Activated B cell treated with CpG ODN at 0.5 μM for 24 hours (primary cell): ENCODE data around the gene LAMC1. TPM values are rescaled to one million over a fixed set of nuclear protein-coding genes. Genes with fewer than 3 reads are reported as not detected.
A peak's percentile ranks its signal among the peaks of the same experiment; 100 is the strongest.

Experiments
- ATAC-seq: fragments of 200-7000 bp; cut with Tn5 transposase; one replicate; pipeline ENCODE4 v1.10.0; 2021; ENCODE audit warnings: low read depth, mild to moderate bottlenecking, moderate library complexity
- CTCF ChIA-PET: fragments of 350-600 bp; sonication (Branson Sonifier 250); formaldehyde crosslinking; loops from one replicate; lab custom pipeline; 2021; ENCODE audit warnings: antibody characterized with exemption; lab: Charles Lee
- POLR2A ChIA-PET: fragments of 350-600 bp; sonication (Branson Sonifier 250); formaldehyde crosslinking; loops from one replicate; lab custom pipeline; 2021; ENCODE audit warnings: antibody characterized with exemption; lab: Charles Lee
- DNase-seq: peaks from one replicate; pipeline ENCODE4 v3.0.0; 2022
- H3K27ac Mint-ChIP-seq: one replicate; pipeline ENCODE4 v1.8.0; 2020; ENCODE audit warnings: mixed read lengths
- H3K27me3 Mint-ChIP-seq: one replicate; pipeline ENCODE4 v1.8.0; 2021; ENCODE audit warnings: mixed read lengths
- H3K36me3 Mint-ChIP-seq: one replicate; pipeline ENCODE4 v1.8.0; 2021; ENCODE audit warnings: low read depth, mixed read lengths
- H3K4me1 Mint-ChIP-seq: one replicate; pipeline ENCODE4 v1.8.0; 2021; ENCODE audit warnings: mixed read lengths
- H3K4me3 Mint-ChIP-seq: one replicate; pipeline ENCODE4 v1.8.0; 2020; ENCODE audit warnings: mild to moderate bottlenecking, mixed read lengths
- H3K9me3 Mint-ChIP-seq: one replicate; pipeline ENCODE4 v1.8.0; 2020; ENCODE audit warnings: mixed read lengths
- intact Hi-C: fragments of 100-400 bp; cut with micrococcal nuclease; formaldehyde crosslinking; loops from one replicate; pipeline ENCODE4 v1.15.1; 2024
- total RNA-seq: library from RNA; stranded (reverse); gene quantifications from 2 replicates; pipeline ENCODE4 v1.2.3, GENCODE V29; 2022
- TF ChIP-seq, protein P1 (sequence below): fragments of 200-600 bp; IDR thresholded peaks from one replicate; pipeline ENCODE4 v1.8.0; 2022; ENCODE audit warnings: antibody characterized with exemption, mild to moderate bottlenecking

LAMC1 gene
- total RNA-seq, 1 donor from 2014 or later, result 31.8 TPM

DNA sequence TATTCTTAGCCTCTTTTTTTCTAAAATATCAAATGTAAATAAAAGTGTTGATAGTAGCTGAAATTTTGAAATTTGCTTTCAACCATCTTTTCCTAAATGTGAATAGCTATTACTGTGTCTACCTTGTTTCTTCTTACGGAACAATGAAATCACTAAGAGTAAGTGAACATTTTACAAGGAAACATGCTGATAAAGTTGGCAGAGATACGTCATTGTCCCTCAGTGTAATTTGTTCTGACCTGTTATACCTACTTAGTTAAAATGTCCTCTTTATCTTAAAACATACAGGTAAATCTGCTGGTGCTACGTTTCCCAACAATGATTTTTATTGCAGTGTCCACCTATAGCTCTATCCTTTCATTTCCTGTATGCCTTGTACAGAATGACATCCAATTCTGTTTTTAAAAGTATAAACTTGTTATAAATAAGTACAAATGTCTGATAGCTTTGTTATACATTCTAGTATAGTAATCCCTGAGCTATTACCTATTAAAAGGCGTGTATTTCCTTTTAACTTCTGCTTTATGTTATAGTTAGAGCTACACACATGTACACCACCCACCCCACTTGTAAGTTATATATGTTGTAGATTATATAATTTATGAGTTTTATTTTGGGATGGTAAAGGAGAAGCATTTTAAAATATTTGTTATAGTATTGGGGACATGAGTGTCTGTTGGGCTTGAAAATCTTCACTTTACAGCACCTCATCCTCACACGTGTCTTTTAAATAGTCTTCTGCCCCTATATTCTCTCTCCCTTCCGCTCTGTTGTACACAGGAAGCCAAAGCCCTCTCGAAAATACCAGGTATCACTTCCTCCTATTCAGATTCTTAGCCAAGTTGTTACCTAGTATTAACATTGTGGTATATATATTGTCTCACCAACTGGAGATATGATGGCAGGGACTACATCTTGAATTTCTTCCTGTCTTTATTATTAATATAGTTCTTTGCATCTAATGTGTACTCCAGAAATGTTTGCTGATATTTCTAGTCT is 25.2 kb downstream of the LAMC1 start:
- intact Hi-C loops, result loop anchor here (1.0 to 5.0 kb wide), 3 partner anchors 22 to 424 kb away; partner anchors contain the start of gene SMG7
- H3K9me3 Mint-ChIP-seq, result no peaks in the 10 kb centered on the region
- TF ChIP-seq, protein P1, sequence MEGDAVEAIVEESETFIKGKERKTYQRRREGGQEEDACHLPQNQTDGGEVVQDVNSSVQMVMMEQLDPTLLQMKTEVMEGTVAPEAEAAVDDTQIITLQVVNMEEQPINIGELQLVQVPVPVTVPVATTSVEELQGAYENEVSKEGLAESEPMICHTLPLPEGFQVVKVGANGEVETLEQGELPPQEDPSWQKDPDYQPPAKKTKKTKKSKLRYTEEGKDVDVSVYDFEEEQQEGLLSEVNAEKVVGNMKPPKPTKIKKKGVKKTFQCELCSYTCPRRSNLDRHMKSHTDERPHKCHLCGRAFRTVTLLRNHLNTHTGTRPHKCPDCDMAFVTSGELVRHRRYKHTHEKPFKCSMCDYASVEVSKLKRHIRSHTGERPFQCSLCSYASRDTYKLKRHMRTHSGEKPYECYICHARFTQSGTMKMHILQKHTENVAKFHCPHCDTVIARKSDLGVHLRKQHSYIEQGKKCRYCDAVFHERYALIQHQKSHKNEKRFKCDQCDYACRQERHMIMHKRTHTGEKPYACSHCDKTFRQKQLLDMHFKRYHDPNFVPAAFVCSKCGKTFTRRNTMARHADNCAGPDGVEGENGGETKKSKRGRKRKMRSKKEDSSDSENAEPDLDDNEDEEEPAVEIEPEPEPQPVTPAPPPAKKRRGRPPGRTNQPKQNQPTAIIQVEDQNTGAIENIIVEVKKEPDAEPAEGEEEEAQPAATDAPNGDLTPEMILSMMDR, result no peak
- no peaks in the 10 kb centered on the region for H3K36me3 Mint-ChIP-seq
- POLR2A ChIA-PET, result interaction anchor here (0.8 to 2.0 kb wide), 4 partner anchors 8 to 22 kb away, joined by 3 to 5 read pairs (median 4); no protein-coding TSS in a partner anchor
- H3K27ac Mint-ChIP-seq, result peak overlapping the region; percentile 88
- CTCF ChIA-PET, result interaction anchor here (1.0 to 2.5 kb wide), 3 partner anchors 23 to 180 kb away, joined by 4 to 9 read pairs (median 7); no protein-coding TSS in a partner anchor
- H3K4me3 Mint-ChIP-seq, result peak overlapping the region; percentile 8
- no peak for DNase-seq
- no peaks in the 10 kb centered on the region for H3K27me3 Mint-ChIP-seq
- peak; percentile 98 for ATAC-seq
- H3K4me1 Mint-ChIP-seq, result peaks cover 78% of the 10 kb centered on the region

DNA sequence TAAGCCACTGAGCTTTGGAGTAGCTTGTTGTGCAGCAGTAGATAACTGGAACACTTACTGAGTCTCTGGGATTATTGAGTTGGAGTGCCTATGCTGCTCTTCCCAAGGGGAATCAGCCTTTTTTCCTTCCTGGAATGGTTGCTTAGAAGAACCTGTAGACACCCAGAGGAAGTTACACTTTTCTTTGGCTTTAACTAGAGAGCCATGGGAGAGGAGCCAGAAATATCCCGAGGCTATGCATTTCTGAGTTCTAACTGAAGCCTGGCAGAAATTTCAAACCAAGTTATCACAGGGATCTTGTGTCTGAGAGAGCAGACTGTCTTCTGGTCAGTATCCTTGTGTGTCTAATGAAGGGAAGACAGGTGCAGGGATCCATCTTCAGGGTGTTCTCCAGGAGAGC is 28.3 kb downstream of the LAMC1 start:
- no peaks in the 10 kb centered on the region for H3K27me3 Mint-ChIP-seq
- ATAC-seq, result no peak
- no peak for DNase-seq
- H3K4me1 Mint-ChIP-seq, result peaks cover 59% of the 10 kb centered on the region
- no peak overlapping the region for H3K4me3 Mint-ChIP-seq
- TF ChIP-seq, protein P1, result no peak
- H3K9me3 Mint-ChIP-seq, result no peaks in the 10 kb centered on the region
- no peaks in the 10 kb centered on the region for H3K36me3 Mint-ChIP-seq
- ChIA-PET POLR2A (interaction anchor here (0.6 kb wide), 1 partner anchor 20 kb away, joined by 9 read pairs; no protein-coding TSS in a partner anchor), CTCF (no interaction called here)
- intact Hi-C loops, result no loop called here
- H3K27ac Mint-ChIP-seq, result no peak overlapping the region

- Mint-ChIP-seq H3K36me3 (no peaks in the 10 kb centered on the region), H3K27me3 (no peaks in the 10 kb centered on the region), H3K4me3 (no peak overlapping the region), H3K9me3 (no peaks in the 10 kb centered on the region), H3K27ac (no peak overlapping the region), H3K4me1 (peaks cover 46% of the 10 kb centered on the region)
- ChIA-PET CTCF (no interaction called here), POLR2A (no interaction called here)
- ATAC-seq (no peak), DNase-seq (no peak)
- TF ChIP-seq, protein P1, result no peak
- intact Hi-C loops, result no loop called here
Observed at GRCh38 chr1:183052861-183053260, 29.6 kb downstream of the LAMC1 start.

GRCh38 chr1:183058851-183059502 is 35.8 kb downstream of the LAMC1 start:
- ATAC-seq (no peak), DNase-seq (no peak)
- TF ChIP-seq, protein P1, result no peak
- Mint-ChIP-seq H3K4me1 (peaks cover 3% of the 10 kb centered on the region), H3K36me3 (peaks cover 3% of the 10 kb centered on the region), H3K9me3 (no peaks in the 10 kb centered on the region), H3K27me3 (no peaks in the 10 kb centered on the region), H3K27ac (no peak overlapping the region), H3K4me3 (no peak overlapping the region)
- intact Hi-C loops, result no loop called here
- POLR2A ChIA-PET, result no interaction called here
- CTCF ChIA-PET, result no interaction called here

GRCh38 chr1:183061194-183061593 is 38.0 kb downstream of the LAMC1 start:
- H3K9me3 Mint-ChIP-seq, result peaks cover 4% of the 10 kb centered on the region
- H3K27me3 Mint-ChIP-seq, result no peaks in the 10 kb centered on the region
- H3K4me1 Mint-ChIP-seq, result peaks cover 3% of the 10 kb centered on the region
- CTCF ChIA-PET, result no interaction called here
- no peak overlapping the region for H3K4me3 Mint-ChIP-seq
- H3K27ac Mint-ChIP-seq, result no peak overlapping the region
- intact Hi-C loops, result no loop called here
- ATAC-seq (no peak), DNase-seq (no peak)
- TF ChIP-seq, protein P1, result no peak
- H3K36me3 Mint-ChIP-seq, result peaks cover 10% of the 10 kb centered on the region
- POLR2A ChIA-PET, result no interaction called here
